GM23338 (cell line): ENCODE data around the gene SLC9A9.

Experiments
- CREB1 ChIP-seq: fragments of 250-450 bp; sonication (Bioruptor Pico); IDR thresholded peaks from 2 replicates; pipeline ENCODE4 v1.5.0; 2020; ENCODE audit warnings: low read depth, mild to moderate bottlenecking, moderate library complexity
- CTCF ChIP-seq, 2 experiments: fragments of 200-600 bp in 1 of 2; sonication (generic) in 1 of 2; conservative IDR thresholded peaks; 2 replicates each; pipeline versions ENCODE4 v1.5.1 to v1.6.1; 2016 to 2017; ENCODE audit warnings: antibody characterized with exemption in 2 of 2, low read depth in 2 of 2, mild to moderate bottlenecking in 2 of 2, moderate library complexity in 1 of 2
- ETS1 ChIP-seq: IDR thresholded peaks from 2 replicates; pipeline ENCODE4 v1.6.1; 2016; ENCODE audit warnings: antibody characterized with exemption
- EZH2 ChIP-seq: fragments of 200-600 bp; sonication (generic); IDR thresholded peaks from one replicate; pipeline ENCODE4 v1.8.0; 2017; ENCODE audit warnings: antibody characterized with exemption, mild to moderate bottlenecking, low read depth; ENCODE audit not compliant: unreplicated experiment
- EZH2phosphoT487 ChIP-seq: fragments of 200-600 bp; sonication (generic); IDR thresholded peaks from one replicate; pipeline ENCODE4 v1.8.1; 2018; ENCODE audit warnings: antibody characterized with exemption; ENCODE audit not compliant: unreplicated experiment
- JUNB ChIP-seq: IDR thresholded peaks from one replicate; pipeline ENCODE4 v1.6.1; 2016; ENCODE audit warnings: antibody characterized with exemption; ENCODE audit not compliant: unreplicated experiment
- NANOG ChIP-seq: IDR thresholded peaks from 2 replicates; pipeline ENCODE4 v1.6.1; 2016; ENCODE audit warnings: antibody characterized with exemption, borderline replicate concordance
- POLR2AphosphoS5 ChIP-seq: IDR thresholded peaks from 2 replicates; pipeline ENCODE4 v1.6.1; 2016; ENCODE audit warnings: antibody characterized with exemption, low read depth
- REST ChIP-seq: IDR thresholded peaks from one replicate; pipeline ENCODE4 v1.6.1; 2018; ENCODE audit warnings: antibody characterized with exemption; ENCODE audit not compliant: unreplicated experiment
- ZNF462 ChIP-seq: fragments of 250-450 bp; sonication (Bioruptor Pico); IDR thresholded peaks from 2 replicates; pipeline ENCODE4 v1.5.0; 2020; ENCODE audit warnings: mild to moderate bottlenecking, moderate library complexity

- TF ChIP-seq REST: no peak
- TF ChIP-seq CREB1 (CRISPR knock-in tag): no peak
- TF ChIP-seq JUNB: no peak
- no peak for TF ChIP-seq POLR2AphosphoS5
- no peak for TF ChIP-seq CTCF (conservative IDR thresholded peaks at IDR 0.05; ENCODE audit: low read depth in 2 of 2)
- TF ChIP-seq EZH2: no peak
- TF ChIP-seq ETS1: no peak
- TF ChIP-seq EZH2phosphoT487: no peak
- TF ChIP-seq NANOG: no peak
- TF ChIP-seq ZNF462 (CRISPR knock-in tag): no peak
Measured at GRCh38 chr3:143590660-143591059, 257.6 kb downstream of the SLC9A9 start.
